Fibroblast of mammary gland (primary cell): ENCODE data around the gene ELMO1.

Source experiments
- DNase-seq: peaks from one replicate; pipeline ENCODE4 v3.0.0-alpha.2; 2010; ENCODE audit warnings: low read depth
- H3K4me3 ChIP-seq: 2 replicates; pipeline ENCODE4 v1.5.1; 2011; ENCODE audit warnings: low read depth, mild to moderate bottlenecking, low read length, moderate library complexity; ENCODE audit not compliant: control insufficient read depth
- CTCF ChIP-seq: conservative IDR thresholded peaks from 2 replicates; pipeline ENCODE4 v1.5.1; 2011; ENCODE audit warnings: low read depth, low read length, inconsistent platforms; ENCODE audit not compliant: control insufficient read depth, insufficient read depth

Gene ELMO1

GRCh38 chr7:37430171-37430570 is 18.5 kb downstream of the ELMO1 start:
- no peak for DNase-seq
- no peak for TF ChIP-seq CTCF
- no peak overlapping the region for H3K4me3 ChIP-seq

- no peak for TF ChIP-seq CTCF
- no peak overlapping the region for H3K4me3 ChIP-seq
- no peak for DNase-seq
Observed at GRCh38 chr7:37429435-37429791, 19.3 kb downstream of the ELMO1 start.

GRCh38 chr7:37428681-37429434 is 19.8 kb downstream of the ELMO1 start:
- no peak overlapping the region for H3K4me3 ChIP-seq
- TF ChIP-seq CTCF, result no peak

GRCh38 chr7:37427276-37427940 is 21.3 kb downstream of the ELMO1 start:
- DNase-seq, result no peak
- no peak for TF ChIP-seq CTCF

More at GRCh38 chr7:37428681-37429434, 19.8 kb downstream of the ELMO1 start:
- DNase-seq, result no peak

GRCh38 chr7:37425498-37425897 is 23.2 kb downstream of the ELMO1 start:
- H3K4me3 ChIP-seq, result no peak overlapping the region
- no peak for DNase-seq
- no peak for TF ChIP-seq CTCF

More at GRCh38 chr7:37427276-37427940, 21.3 kb downstream of the ELMO1 start:
- no peak overlapping the region for H3K4me3 ChIP-seq

GRCh38 chr7:37424995-37425394 is 23.7 kb downstream of the ELMO1 start:
- TF ChIP-seq CTCF, result no peak
- DNase-seq, result no peak
- no peak overlapping the region for H3K4me3 ChIP-seq
